Measurements from ENCODE around the gene RTF1. TPM values are rescaled to one million over a fixed set of nuclear protein-coding genes. Genes with fewer than 3 reads are reported as not detected.

The RTF1 gene
- total RNA-seq, 2 donors from 2014 or later: 18.2 to 23.5 TPM

DNA sequence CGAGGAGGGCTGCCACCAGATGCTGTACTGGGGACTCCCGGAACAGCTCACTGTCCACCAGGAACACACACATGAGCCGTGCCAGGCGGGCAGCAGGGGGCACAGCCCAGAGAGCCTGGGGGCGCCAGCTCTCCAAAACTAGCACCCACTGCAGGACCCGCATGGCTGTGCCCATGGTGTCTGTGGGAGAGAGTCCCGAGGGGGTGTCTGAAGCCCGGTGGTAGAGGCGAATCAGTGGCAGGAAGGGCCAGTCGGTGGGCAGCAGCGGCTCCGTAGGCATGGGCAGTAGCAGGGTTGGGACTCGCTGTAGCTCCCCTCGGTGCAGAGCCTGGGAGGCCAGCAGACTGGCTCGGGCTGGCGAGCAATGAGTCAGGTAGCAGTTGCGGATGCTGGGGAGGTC lies 103.7 kb downstream of the RTF1 start:
- ATAC-seq (no peak), DNase-seq (no peak)
- intact Hi-C loops (cut with DNase I): no loop called here

DNA sequence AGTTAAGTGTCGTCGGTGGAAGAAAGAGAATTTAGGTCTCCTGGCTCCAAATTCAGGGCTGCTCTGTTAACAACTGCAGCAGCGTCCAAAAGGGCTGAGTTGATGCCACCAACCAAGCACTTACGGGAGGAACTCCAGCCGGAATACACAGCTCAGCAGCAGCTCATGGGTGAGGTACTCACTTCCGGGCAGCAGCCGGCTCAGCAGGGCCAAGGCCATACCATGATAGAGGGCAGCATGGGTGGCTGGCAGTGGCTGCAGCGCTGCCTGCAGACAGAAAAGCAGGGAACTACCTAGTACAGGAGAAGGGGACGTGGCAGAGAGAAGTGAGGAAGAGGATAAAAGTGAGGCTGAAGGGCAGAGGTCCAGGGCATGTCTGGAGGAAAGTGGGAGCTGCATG lies 104.7 kb downstream of the RTF1 start:
- DNase-seq: no peak
- no peak for ATAC-seq
- intact Hi-C loops (cut with DNase I): no loop called here

DNA sequence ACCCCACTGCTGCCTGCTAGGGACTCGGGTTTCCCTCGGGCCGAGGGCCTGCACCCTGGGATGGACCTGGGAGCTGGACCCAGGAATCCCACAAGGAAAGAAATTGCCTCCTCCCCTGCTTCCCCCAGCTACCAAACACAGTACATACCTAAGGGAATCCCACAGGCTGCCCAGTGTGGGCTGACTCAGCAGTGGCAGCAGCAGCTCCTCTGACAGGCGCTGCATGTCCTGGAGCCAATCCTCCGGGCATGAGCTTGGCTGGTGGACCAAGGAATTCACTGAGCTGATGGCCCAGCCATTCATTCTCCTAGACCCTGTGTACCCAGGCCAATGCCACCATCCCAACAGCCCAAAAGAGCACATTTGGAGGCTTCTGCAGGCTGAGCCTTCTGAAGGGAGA lies 106.2 kb downstream of the RTF1 start:
- no peak for DNase-seq
- ATAC-seq: no peak
- intact Hi-C loops (cut with DNase I): no loop called here

DNA sequence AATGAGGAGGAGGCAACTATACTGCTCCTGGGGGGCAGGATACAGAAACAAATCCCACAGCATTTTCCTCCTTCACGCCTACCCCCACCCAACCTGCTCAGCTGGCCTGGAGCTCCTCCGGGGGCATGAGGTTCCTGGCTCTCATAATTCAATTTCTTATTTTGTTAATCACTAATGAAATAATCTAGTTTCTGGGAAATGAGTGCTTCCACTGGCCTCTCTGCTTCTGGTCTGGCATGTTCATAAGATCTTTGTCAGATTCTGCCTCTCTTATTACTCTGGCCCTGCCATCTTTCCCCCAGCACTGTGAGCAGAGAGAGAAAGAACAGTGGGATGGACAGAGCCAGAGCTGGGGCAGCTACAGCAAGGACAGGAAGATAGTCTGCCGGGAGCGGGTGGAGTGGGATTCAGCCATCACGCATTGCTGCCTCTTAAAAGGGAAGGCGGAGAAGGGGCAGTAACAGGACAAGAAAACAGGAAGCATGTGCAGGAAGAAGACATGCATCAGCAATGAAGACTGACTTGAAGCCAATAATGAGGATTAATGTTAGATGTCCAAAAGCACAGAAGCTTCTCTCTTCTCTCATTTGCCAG lies 113.6 kb downstream of the RTF1 start:
- DNase-seq: no peak
- ATAC-seq: no peak
- intact Hi-C loops (cut with DNase I): no loop called here

Other genes starting within 250 kb of the RTF1 start
- not detected for gene EXD1, start 186.3 kb upstream of the RTF1 start, total RNA-seq
- gene CHP1, start 185.8 kb upstream of the RTF1 start, total RNA-seq: 100 to 1,000 TPM; 113 to 123 TPM
- gene OIP5, start 84.5 kb upstream of the RTF1 start, total RNA-seq: under 1 TPM; 0.21 to 0.41 TPM
- 1 to 10 TPM; 1.1 to 4.6 TPM for gene NUSAP1, start 84.2 kb upstream of the RTF1 start, total RNA-seq
- gene NDUFAF1, start 14.6 kb upstream of the RTF1 start, total RNA-seq: 10 to 100 TPM; 23.2 to 34.8 TPM
- gene ITPKA, start 76.8 kb downstream of the RTF1 start, total RNA-seq: 1 to 10 TPM in 1 of 2 donors, under 1 TPM in 1; 0.71 to 1.6 TPM
- gene LTK, start 96.7 kb downstream of the RTF1 start, total RNA-seq: under 1 TPM; 0.50 to 0.68 TPM
- 10 to 100 TPM; 18.3 to 20.1 TPM for gene RPAP1, start 127.2 kb downstream of the RTF1 start, total RNA-seq
- 10 to 100 TPM in 1 of 2 donors, 1 to 10 TPM in 1; 9.1 to 21.0 TPM for gene TYRO3, start 142.1 kb downstream of the RTF1 start, total RNA-seq
- 10 to 100 TPM; 31.6 to 32.0 TPM for gene MGA, start 243.3 kb downstream of the RTF1 start, total RNA-seq